PC-9 (cell line): ENCODE measurements around the gene TLCD3B.

Experiments
- CTCF ChIP-seq: fragments of 200-600 bp; sonication (generic); conservative IDR thresholded peaks from 2 replicates; pipeline ENCODE4 v1.6.1; 2017; ENCODE audit warnings: mixed run types, antibody characterized with exemption, mild to moderate bottlenecking, moderate library complexity
- EZH2 ChIP-seq: fragments of 200-600 bp; sonication (generic); IDR thresholded peaks from 2 replicates; pipeline ENCODE4 v1.8.0; 2017; ENCODE audit warnings: antibody characterized with exemption, low read depth

GRCh38 chr16:30069611-30070462, 38.8 kb upstream of the TLCD3B start:
- TF ChIP-seq EZH2 (no peak), CTCF (no peak)
